ENCODE data around the gene DLGAP1.

Gene DLGAP1

DNA sequence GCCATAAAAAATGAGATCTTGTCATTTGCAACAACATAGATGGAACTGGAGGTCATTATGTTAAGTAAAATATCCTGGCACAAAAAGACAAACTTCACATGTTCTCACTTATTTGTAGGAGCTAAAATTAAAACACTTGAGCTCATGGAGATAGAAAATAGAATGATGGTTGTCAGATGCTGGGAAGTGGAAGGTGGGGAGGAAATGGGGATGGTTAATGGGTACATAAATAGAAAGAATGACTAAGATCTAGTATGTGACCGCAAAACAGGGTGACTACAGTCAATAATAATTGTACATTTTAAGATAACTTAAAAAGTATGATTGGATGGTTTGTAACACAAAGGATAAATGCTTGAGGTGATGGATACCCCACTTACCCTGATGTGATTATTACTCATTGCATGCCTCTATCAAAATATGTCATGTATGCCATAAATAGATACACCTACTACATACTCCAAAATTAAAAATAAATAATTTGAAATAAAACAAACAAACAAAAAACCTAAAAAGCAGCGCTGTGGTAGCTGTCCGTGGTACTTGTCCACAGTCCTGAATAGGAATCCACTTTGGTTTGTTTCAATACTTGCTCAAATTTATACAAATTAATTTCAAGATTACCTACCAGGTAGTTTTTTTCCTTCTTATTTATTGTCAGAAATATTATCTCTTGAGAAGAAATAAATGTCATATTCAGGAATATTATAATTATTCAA is 224.5 kb downstream of the DLGAP1 start:
- no peak overlapping the region for H3K27ac ChIP-seq (ENCODE audit: low read length)
- H3K4me2 ChIP-seq (ENCODE audit: low read length), result no peak overlapping the region
- H3K9ac ChIP-seq (ENCODE audit: low read length), result no peak overlapping the region
- no peaks in the 10 kb centered on the region for H3K79me2 ChIP-seq (ENCODE audit: low read length)
- no peaks in the 10 kb centered on the region for H4K20me1 ChIP-seq (ENCODE audit: insufficient read depth, low read length)
- H3K9me3 ChIP-seq (ENCODE audit: insufficient read depth, low read length), result no peaks in the 10 kb centered on the region
- no peaks in the 10 kb centered on the region for H3K27me3 ChIP-seq (ENCODE audit: low read depth, low read length)
- no peak for TF ChIP-seq EZH2phosphoT487 (IDR thresholded peaks at IDR 0.05; ENCODE audit: low read depth)
- TF ChIP-seq, protein P1, sequence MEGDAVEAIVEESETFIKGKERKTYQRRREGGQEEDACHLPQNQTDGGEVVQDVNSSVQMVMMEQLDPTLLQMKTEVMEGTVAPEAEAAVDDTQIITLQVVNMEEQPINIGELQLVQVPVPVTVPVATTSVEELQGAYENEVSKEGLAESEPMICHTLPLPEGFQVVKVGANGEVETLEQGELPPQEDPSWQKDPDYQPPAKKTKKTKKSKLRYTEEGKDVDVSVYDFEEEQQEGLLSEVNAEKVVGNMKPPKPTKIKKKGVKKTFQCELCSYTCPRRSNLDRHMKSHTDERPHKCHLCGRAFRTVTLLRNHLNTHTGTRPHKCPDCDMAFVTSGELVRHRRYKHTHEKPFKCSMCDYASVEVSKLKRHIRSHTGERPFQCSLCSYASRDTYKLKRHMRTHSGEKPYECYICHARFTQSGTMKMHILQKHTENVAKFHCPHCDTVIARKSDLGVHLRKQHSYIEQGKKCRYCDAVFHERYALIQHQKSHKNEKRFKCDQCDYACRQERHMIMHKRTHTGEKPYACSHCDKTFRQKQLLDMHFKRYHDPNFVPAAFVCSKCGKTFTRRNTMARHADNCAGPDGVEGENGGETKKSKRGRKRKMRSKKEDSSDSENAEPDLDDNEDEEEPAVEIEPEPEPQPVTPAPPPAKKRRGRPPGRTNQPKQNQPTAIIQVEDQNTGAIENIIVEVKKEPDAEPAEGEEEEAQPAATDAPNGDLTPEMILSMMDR (IDR thresholded peaks at IDR 0.05; ENCODE audit: low read depth, low read length), result no peak
- H3K36me3 ChIP-seq (replicated peaks; ENCODE audit: low read depth, low read length), result no peaks in the 10 kb centered on the region
- H3K4me3 ChIP-seq (ENCODE audit: low read length), result no peak overlapping the region
- no peak overlapping the region for H2AFZ ChIP-seq (ENCODE audit: low read depth, low read length)
- H3K4me1 ChIP-seq (ENCODE audit: low read length), result peaks cover 12% of the 10 kb centered on the region; the same call in 1 of the 2 replicates

GRCh38 chr18:4224031-4224704 is 230.9 kb downstream of the DLGAP1 start:
- Histone ChIP-seq H3K9me3 (ENCODE audit: insufficient read depth, low read length) (no peaks in the 10 kb centered on the region), H3K4me2 (ENCODE audit: low read length) (no peak overlapping the region)
- TF ChIP-seq, protein P1 (IDR thresholded peaks at IDR 0.05; ENCODE audit: low read depth, low read length), result no peak
- TF ChIP-seq EZH2phosphoT487 (IDR thresholded peaks at IDR 0.05; ENCODE audit: low read depth), result no peak

DNA sequence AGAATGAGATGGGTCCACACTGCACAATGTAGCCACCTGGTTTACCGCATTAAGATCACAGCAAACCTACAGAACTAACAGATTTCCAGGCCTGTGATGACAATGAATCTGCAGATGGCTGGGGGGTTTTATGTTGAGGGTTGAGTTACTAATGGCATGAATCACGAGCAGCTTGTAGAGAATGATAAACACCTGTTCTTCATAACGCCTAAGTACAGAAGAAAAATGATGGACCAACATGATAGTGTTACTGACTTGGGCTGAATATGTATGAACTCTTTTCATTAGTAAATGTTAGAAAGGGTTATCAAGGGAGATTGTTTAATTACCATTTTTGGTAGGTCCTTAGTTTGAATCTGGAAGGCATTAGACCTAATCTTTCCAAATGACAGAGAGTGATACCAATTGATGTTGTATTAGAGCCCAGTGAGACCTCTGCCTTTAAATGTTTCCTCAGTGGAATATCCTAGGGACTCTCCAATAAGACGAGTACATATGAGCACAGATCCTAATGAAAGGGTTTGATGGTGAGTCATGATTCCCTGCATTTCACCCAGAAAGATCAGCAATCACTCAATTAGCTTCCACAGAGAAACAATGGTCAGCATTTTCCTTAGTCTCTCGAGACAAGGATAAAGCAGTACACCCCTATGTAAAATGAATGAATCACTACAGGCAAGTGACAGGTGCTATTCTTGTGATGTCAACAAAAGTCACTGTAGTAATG is 243.8 kb downstream of the DLGAP1 start:
- no peak overlapping the region for H3K9ac ChIP-seq (ENCODE audit: low read length)
- no peaks in the 10 kb centered on the region for H3K79me2 ChIP-seq (ENCODE audit: low read length)
- no peaks in the 10 kb centered on the region for H3K27me3 ChIP-seq (ENCODE audit: low read depth, low read length)
- no peak overlapping the region for H3K4me3 ChIP-seq (ENCODE audit: low read length)
- H3K4me1 ChIP-seq (ENCODE audit: low read length), result no peaks in the 10 kb centered on the region
- H4K20me1 ChIP-seq (ENCODE audit: insufficient read depth, low read length), result no peaks in the 10 kb centered on the region
- H3K27ac ChIP-seq (ENCODE audit: low read length), result no peak overlapping the region
- no peaks in the 10 kb centered on the region for H3K9me3 ChIP-seq (ENCODE audit: insufficient read depth, low read length)
- no peak overlapping the region for H3K4me2 ChIP-seq (ENCODE audit: low read length)
- no peaks in the 10 kb centered on the region for H3K36me3 ChIP-seq (replicated peaks; ENCODE audit: low read depth, low read length)
- TF ChIP-seq, protein P1 (IDR thresholded peaks at IDR 0.05; ENCODE audit: low read depth, low read length), result no peak
- no peak for TF ChIP-seq EZH2phosphoT487 (IDR thresholded peaks at IDR 0.05; ENCODE audit: low read depth)
- H2AFZ ChIP-seq (ENCODE audit: low read depth, low read length), result no peak overlapping the region

More at GRCh38 chr18:4224031-4224704, 230.9 kb downstream of the DLGAP1 start:
- Histone ChIP-seq H3K79me2 (ENCODE audit: low read length) (no peaks in the 10 kb centered on the region), H3K9ac (ENCODE audit: low read length) (no peak overlapping the region), H3K36me3 (replicated peaks; ENCODE audit: low read depth, low read length) (no peaks in the 10 kb centered on the region), H4K20me1 (ENCODE audit: insufficient read depth, low read length) (no peaks in the 10 kb centered on the region), H3K27ac (ENCODE audit: low read length) (no peak overlapping the region), H3K27me3 (ENCODE audit: low read depth, low read length) (no peaks in the 10 kb centered on the region), H3K4me1 (ENCODE audit: low read length) (no peaks in the 10 kb centered on the region), H2AFZ (ENCODE audit: low read depth, low read length) (no peak overlapping the region), H3K4me3 (ENCODE audit: low read length) (no peak overlapping the region)

GRCh38 chr18:4208366-4208765 is 246.7 kb downstream of the DLGAP1 start:
- Histone ChIP-seq H2AFZ (ENCODE audit: low read depth, low read length) (no peak overlapping the region), H3K79me2 (ENCODE audit: low read length) (no peaks in the 10 kb centered on the region), H3K27me3 (ENCODE audit: low read depth, low read length) (no peaks in the 10 kb centered on the region), H3K4me3 (ENCODE audit: low read length) (no peak overlapping the region), H3K9me3 (ENCODE audit: insufficient read depth, low read length) (no peaks in the 10 kb centered on the region), H3K27ac (ENCODE audit: low read length) (no peak overlapping the region), H3K36me3 (replicated peaks; ENCODE audit: low read depth, low read length) (no peaks in the 10 kb centered on the region), H3K4me1 (ENCODE audit: low read length) (peaks cover 10% of the 10 kb centered on the region), H3K4me2 (ENCODE audit: low read length) (no peak overlapping the region), H3K9ac (ENCODE audit: low read length) (no peak overlapping the region), H4K20me1 (ENCODE audit: insufficient read depth, low read length) (no peaks in the 10 kb centered on the region)
- TF ChIP-seq, protein P1 (IDR thresholded peaks at IDR 0.05; ENCODE audit: low read depth, low read length), result no peak
- no peak for TF ChIP-seq EZH2phosphoT487 (IDR thresholded peaks at IDR 0.05; ENCODE audit: low read depth)
